Cardiac fibroblast (primary cell): ENCODE data around the gene ATXN7.

Experiments used
- DNase-seq, 2 donors: peaks; one replicate each; pipeline versions ENCODE4 v3.0.0 to v3.0.0-alpha.2; 2010; ENCODE audit warnings: low read depth in 2 of 2
- H3K4me3 ChIP-seq, 2 donors: replicated peaks in 1 of 2; 1 replicate in 1 of 2; 2 replicates in 1 of 2; pipeline ENCODE4 v1.5.1; 2011; ENCODE audit warnings: low read depth in 2 of 2, low read length in 2 of 2, mild to moderate bottlenecking in 2 of 2, moderate library complexity in 1 of 2
- TF ChIP-seq, protein P1 (sequence below): IDR thresholded peaks from one replicate; pipeline ENCODE4 v1.5.1; 2011; ENCODE audit warnings: low read depth, mild to moderate bottlenecking, low read length, inconsistent platforms

The ATXN7 gene

DNA sequence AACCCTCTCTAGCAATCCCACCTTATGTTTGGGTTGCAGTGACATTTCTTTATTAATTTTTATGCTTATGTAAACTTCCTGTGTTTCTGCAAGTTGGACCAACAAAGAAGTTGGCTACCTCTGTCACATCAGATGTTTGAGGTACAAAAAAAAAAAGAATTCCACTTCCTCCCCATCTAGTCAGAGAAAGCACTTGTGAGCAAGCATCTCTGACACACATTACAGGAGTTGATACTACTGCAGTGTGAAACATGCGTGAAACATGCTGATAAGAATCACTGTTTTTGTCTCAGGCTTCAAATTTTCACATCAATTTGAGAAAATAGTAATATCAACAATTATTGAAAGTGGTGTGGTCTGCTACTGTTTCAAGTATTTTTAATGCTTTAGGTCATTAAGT lies 47.2 kb downstream of the ATXN7 start:
- peak overlapping the region in 1 of 2 donors; percentile 68 for H3K4me3 ChIP-seq
- peak in 1 of 2 donors; percentile 48 for DNase-seq
- TF ChIP-seq, protein P1, sequence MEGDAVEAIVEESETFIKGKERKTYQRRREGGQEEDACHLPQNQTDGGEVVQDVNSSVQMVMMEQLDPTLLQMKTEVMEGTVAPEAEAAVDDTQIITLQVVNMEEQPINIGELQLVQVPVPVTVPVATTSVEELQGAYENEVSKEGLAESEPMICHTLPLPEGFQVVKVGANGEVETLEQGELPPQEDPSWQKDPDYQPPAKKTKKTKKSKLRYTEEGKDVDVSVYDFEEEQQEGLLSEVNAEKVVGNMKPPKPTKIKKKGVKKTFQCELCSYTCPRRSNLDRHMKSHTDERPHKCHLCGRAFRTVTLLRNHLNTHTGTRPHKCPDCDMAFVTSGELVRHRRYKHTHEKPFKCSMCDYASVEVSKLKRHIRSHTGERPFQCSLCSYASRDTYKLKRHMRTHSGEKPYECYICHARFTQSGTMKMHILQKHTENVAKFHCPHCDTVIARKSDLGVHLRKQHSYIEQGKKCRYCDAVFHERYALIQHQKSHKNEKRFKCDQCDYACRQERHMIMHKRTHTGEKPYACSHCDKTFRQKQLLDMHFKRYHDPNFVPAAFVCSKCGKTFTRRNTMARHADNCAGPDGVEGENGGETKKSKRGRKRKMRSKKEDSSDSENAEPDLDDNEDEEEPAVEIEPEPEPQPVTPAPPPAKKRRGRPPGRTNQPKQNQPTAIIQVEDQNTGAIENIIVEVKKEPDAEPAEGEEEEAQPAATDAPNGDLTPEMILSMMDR: no peak

DNA sequence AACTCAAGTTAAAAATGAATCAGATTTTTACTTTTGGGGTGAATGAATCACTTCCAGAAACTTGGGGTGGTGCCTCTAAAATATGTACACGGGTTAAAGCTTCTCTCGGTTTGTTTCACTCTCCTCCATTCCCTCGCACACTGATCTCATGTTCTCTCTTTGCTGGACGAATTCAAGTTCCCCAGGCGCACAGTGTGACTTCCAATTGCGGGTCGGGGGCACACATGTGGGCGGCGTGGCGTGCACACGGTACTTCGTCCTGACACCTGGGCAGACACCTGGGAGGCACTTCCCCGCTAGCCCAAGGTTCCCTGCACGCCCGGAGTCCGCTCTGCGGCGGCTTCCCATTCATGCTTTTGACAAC lies 47.8 kb downstream of the ATXN7 start:
- no peak for DNase-seq
- TF ChIP-seq, protein P1: no peak
- peak overlapping the region; percentile 68 to 73 for H3K4me3 ChIP-seq

DNA sequence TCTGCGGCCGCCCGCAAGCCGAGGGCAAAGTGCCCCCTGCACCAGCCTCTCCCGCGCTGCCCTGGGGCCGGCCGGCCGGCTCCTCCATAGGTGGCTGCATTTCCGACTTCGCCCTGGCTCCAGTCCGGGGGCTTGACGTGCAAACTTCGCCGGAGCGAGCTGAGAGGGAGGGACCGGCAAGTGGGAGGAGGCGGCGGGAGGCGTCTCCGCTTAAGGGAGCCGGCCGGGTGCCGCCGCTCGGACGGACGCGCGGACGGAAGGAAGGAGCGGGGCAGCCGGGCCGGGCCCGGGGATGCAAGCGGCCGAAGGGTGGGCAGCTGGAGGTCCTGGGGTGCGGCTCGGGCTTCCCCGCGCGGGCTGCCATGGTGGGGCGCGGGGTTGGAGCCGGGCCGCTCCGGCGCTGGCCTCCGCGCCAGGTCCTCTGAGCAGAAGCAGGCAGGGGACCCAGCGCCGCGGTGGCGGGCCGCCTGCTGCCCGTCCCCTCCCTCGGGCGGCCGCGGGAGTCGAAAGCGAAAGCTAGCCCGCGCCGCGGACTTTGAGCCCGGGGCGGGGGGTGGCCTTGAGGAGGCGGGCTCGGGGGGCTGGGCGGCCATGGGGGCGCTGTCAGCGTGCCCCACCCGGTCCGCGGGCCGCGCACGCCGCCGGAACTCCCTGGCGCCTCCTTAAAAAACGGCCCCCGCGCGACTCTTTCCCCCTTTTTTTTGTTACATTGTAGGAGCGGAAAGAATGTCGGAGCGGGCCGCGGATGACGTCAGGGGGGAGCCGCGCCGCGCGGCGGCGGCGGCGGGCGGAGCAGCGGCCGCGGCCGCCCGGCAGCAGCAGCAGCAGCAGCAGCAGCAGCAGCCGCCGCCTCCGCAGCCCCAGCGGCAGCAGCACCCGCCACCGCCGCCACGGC lies 48.5 kb downstream of the ATXN7 start, which contains the start of gene SCAANT1:
SCAANT1 (minus strand) TSS at position 511 of the 895 bp plus-strand sequence.
- peak; percentile 90 to 96 for DNase-seq
- TF ChIP-seq, protein P1: no peak
- peak within 1 kb of the TSS; percentile 68 to 73 for H3K4me3 ChIP-seq

DNA sequence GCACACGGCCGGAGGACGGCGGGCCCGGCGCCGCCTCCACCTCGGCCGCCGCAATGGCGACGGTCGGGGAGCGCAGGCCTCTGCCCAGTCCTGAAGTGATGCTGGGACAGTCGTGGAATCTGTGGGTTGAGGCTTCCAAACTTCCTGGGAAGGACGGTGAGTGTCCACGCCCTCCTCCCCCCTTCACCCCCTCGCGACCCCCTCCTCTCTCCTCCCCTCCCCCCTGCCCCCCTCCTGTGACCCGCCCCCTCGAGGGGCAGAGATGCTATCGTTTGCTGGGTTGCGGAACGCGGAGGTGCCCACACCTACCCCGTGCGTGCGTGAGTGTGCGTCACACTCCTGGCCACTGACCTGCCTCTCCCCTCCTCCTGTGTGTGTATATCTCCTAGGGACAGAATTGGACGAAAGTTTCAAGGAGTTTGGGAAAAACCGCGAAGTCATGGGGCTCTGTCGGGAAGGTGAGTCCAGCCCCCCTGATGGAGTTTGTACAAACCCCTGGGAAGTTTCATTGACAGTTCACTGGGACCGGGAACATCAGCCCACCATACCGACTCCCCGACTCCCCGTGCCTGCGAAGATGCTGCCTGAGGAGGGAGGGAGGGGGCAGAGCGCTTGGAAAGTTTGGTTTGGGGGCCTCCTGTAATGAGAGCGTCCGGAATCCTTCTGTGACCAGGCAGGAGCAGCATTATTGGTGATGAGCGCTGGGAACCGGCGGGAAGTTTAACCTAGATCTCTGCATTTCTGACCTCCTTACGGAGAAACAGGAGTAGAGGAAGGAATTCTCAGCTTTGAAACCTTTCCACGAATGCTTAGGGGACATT lies 49.3 kb downstream of the ATXN7 start:
- DNase-seq: peak; percentile 56 to 80
- peak overlapping the region; percentile 62 to 68 for H3K4me3 ChIP-seq
- TF ChIP-seq, protein P1: no peak

DNA sequence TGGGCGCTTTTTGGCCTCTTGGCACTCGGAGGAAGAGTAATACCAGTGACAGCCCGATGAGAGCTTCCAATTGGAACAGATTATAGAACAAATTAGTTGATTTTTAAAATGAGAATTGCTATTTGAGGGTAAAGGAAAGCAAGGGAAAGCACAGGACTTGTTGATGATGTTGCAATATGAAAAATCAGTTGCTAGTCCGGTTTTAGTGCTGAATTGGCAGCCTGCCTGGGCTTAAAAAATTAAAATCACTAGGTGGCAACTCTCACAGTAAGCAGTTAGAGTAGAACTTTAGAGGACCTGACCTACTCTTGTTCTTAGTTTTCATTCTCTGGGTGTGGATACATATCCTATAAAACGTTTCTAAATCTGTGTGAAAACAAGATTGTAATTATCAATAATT lies 50.6 kb downstream of the ATXN7 start:
- TF ChIP-seq, protein P1: no peak
- no peak overlapping the region for H3K4me3 ChIP-seq
- DNase-seq: peak; percentile 41 to 83

DNA sequence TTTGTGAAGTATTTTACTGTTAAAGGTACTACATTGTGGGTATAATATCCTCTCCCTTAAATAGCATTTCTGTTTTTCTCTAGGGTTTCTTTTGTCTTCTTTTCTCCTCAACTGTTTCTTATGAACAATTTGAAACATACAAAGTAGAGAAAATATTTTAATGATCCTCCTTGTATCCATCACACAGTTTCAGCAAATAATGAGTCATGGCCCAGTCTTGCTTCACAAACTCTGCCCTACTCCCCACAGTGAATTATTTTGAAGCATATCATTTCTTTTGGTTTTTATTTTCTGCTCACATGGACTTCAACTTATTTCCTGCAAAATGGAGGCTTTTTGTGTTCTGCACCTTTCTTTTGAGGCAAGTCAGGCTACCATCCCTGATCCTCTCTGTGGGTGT lies 54.7 kb downstream of the ATXN7 start:
- no peak overlapping the region for H3K4me3 ChIP-seq
- TF ChIP-seq, protein P1: no peak
- DNase-seq: peak in 1 of 2 donors; percentile 52
